GM21526 (cell line): ENCODE results near the gene GSC2.

Experiments
- ATAC-seq: cut with Tn5 transposase; IDR thresholded peaks from one replicate; pipeline ENCODE4 v1.9.1; 2021; ENCODE audit warnings: moderate library complexity; ENCODE audit not compliant: unreplicated experiment, low FRiP score

The GSC2 gene

DNA sequence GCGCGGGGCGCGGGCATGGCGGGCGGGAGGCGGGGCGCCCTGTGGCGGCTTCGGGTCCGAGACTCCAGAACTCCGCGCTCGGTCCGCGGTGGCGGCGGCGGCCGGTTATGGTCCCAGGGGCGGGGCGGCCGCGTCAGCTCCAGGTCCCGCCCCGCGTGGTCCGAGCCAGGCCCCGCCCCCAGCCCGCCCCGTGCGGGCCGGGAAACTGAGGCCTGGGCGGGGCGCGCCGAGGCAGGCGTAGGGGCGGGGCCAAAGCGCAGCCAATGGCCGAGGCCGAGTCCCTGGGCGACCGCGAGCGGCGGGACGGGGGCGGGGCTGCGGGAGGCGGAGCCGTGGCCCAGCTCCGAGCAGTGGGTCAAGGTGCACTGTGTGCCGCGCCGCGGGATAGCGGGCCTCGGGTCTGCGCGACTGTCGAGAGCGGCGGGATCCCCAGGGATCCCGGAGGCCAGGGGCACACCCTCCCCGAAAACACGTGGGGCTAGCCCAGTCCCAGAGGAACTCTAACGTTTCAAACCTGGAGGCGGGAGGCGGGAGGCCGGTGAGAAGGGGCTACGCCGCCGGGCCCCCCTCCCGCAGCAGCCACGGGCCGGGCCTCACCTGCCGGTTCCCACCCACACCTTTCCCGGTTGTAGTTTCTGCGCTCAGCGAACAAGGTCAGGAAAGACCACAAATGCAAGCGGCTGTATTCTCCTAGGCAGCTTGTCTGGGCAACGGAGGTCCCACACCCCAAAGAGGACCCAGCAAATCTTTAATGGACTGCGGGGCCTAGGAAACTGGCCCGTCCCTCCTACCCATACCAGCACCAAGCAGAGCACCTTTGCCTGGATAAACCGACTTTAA lies 28.8 kb upstream of the GSC2 start, which contains the start of gene SLC25A1:
Gene SLC25A1, minus strand, starts transcription at position 80 of the 840 bp plus-strand sequence. Its CDS starts 63 bp downstream, at position 17.
- ATAC-seq: peak; percentile 44

GRCh38 chr22:19178065-19178656 lies 28.1 kb upstream of the GSC2 start:
- ATAC-seq: peak; percentile 24

- no peak for ATAC-seq
These were observed 27.3 kb upstream of the GSC2 start for GRCh38 chr22:19177164-19178064.

GRCh38 chr22:19176732-19177131 lies 26.6 kb upstream of the GSC2 start:
- no peak for ATAC-seq

- no peak for ATAC-seq
These were observed 26.1 kb upstream of the GSC2 start for GRCh38 chr22:19176175-19176643.

GRCh38 chr22:19175602-19176174 lies 25.6 kb upstream of the GSC2 start:
- no peak for ATAC-seq

GRCh38 chr22:19175026-19175601 lies 25.0 kb upstream of the GSC2 start:
- no peak for ATAC-seq

DNA sequence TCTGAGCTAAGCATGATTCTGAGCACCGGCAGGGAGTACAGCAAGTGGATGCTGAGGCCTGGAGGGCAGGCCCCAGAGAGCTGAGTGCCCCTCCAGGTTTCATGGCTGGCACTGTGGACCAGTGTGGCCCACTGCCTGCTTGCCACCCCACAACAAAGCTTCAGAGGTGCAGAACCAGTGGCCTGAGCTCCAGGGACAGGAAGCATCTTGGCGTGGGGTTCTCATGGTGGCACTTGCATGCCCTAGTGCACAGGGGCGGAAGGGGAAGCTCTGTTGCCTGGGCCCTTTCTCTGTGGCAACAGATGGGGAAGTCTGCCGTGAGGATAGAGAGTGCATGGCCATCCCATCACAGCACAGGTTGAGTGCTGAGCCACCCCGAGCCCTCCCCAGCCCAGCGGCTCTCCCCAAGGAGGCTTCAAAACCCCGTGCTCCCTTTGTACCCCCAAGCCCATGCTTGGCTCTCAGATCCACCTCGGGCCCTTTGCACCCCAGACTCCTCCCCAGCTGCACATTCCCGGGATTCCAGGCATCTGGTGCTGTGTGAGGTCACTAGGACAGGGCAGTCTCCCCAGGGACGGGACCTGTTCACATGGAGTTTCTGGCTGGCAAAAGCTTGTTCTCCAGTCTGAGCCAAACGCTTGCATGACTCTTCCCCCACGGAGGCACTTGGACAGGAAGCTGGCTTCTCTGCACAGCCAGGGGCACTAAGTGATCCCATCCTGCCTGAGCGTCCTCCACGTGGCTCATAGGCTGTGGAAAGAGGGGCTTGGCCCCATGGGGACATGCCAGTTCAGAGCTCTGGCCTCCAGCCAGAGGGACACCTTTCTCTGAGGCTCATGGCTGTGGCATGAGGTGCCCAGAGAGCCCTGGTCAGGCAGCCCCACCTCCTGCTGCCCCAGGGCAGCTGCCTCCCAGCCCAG lies 24.3 kb upstream of the GSC2 start:
- no peak for ATAC-seq

GRCh38 chr22:19173047-19174035 lies 23.2 kb upstream of the GSC2 start:
- ATAC-seq: no peak

DNA sequence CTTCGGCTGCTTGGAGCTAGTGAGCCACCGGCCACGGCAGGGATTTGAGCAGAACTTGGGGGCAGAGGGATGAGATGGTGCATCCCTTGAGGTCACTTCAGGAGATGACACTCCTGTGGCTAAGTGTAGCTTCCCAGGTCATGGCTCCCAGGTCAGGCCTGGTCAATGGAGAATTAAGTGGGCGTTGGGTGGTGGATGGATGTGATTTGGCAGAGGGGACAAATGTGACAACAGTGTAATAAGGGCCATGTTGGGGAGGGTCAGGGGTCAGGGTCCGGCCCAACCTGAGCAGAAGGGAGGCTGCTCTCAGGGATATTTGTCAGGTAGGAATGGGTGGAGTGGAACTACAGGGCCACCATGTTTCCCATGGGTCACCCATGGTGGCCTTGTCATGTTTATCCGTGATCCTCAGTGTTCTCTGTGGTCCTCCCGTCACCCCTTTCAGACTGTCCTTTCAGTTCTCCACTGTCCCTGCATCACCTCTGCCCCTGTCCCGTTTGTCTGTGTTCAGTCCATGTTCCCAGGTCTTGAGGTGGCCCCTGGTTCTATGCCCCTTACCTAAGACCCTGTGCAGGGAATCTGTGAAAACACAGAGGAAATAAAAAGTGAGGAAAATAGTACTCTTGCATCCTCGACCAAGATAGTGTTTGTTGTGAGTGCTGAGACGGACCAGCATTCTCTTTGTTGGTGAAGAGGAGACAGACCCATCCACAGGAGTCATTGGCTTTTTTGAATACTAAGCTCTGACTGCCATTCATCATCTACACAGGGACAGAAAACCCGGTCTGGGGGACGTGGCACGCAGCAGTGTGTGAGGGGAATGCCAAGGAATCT lies 22.3 kb upstream of the GSC2 start:
- ATAC-seq: no peak

DNA sequence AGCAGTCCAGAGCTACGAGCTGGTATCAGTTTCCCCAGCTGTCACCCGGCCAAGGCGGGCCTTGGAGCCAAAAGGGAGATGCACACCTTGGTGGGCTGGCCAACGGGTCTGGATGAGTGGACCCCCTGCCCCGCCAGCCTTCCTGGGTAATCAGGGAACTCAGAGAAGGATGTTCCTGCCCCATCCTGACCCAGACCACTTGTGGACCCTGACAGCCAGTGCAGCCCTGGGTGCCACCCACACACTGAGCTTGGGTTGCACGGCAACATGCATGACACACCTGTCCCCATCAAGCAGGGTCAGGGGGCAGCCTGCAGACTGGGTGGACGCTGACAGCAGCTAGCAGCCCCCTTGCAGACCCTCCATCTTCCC lies 19.8 kb upstream of the GSC2 start:
- no peak for ATAC-seq

DNA sequence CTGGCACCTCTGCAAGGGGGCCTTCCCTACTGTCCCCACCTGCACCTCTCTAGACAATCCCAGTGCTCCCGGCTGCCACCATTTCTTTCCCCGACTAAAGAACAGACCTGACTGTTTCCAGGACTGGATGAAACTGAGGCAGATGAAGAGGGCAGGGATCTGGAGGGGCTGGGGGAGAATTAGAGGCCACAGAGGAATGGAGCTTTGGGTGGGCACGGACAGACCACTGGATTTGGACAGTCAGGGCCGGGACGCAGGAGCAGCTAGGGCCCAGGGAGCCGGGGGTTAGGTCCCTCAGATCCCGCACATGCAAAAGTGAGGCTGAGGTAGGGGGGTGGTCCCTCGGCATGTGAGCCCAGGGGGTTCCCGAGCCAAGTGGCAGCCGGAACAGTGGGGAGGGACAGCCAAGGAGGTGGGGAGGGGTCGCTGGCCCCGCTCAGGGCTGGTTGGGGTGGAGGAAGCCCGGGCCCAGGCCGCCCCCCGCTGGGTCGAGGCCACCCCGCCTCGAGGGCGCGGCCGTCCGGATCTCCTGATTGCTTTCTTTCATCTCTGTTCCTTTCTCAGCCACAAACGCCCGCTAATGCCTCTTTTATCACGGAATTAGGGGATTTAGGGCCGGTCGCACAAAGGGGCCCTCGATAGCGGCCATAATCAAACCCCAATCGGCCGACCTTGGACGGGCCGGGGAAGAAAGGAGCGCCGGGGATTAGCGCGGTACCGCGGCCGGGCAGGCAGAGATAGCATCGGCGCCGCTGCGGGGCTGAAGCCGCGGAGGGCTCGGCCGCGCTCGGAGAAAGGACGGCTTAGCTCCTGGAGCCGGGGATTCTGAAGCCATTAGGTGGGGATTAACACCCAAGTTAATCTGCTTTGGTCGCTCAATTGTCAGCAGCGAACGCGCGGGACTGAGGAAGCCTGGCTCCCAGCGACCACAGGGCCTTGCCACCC lies 19.2 kb upstream of the GSC2 start:
- no peak for ATAC-seq

GRCh38 chr22:19168088-19168890 lies 18.2 kb upstream of the GSC2 start:
- ATAC-seq: no peak

DNA sequence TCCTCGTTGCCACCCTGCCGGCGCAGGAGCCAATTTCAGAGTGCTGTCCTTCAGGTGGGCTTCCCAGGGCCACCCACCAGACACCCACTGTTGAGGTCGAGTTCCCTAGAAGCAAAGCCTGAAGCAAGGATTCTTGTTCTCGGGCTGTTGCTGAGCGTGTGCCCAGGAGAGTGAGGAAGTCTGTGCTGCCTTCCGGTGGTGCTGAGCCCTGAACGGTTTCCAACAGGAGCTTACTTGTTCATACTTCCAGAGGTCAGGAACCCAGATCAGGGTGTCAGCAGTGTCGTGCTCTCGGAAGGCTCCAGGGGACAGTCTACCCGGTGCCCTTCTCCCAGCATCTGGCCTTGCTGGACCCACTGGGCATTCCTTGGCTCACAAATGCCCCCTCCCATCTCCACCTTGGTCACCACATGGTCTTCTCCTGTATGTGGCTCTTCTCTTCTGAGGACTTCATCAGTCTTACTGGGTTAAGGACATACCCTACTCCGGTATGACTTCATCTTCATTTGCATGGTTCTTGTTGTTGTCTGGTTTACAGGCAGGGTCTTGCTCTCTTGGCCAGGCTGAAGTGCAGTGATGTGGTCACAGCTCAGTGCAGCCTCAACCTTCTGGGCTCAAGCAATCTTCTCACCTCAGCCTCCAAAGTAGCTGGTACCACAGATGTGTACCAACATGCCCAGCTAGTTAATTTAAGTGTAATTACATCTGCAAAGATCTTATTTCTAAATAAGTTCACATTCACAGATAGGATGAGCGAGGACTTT lies 17.2 kb upstream of the GSC2 start:
- ATAC-seq: no peak

GRCh38 chr22:19166421-19166820 lies 16.3 kb upstream of the GSC2 start:
- no peak for ATAC-seq
